Thyroid gland (tissue), 4 donors: ENCODE results near the gene PTCH1. TPM values are rescaled to one million over a fixed set of nuclear protein-coding genes. Genes with fewer than 3 reads are reported as not detected.

Experiments
- DNase-seq, 2 donors: peaks; one replicate each; pipeline ENCODE4 v3.0.0-alpha.2; 2019
- H3K27ac ChIP-seq, 3 donors: fragments of 200-600 bp; sonication (generic); 1 replicate in 2 of 3; 2 replicates in 1 of 3; pipeline ENCODE4 v1.5.1; 2016 to 2019; ENCODE audit warnings: mild to moderate bottlenecking in 1 of 3, moderate library complexity in 1 of 3
- H3K27me3 ChIP-seq: fragments of 200-600 bp; sonication (generic); one replicate; pipeline ENCODE4 v1.5.1; 2019
- H3K36me3 ChIP-seq, 2 donors: fragments of 200-600 bp; sonication (generic); one replicate each; pipeline ENCODE4 v1.5.1; 2016 to 2019
- H3K4me1 ChIP-seq, 2 donors: fragments of 200-600 bp; sonication (generic); one replicate each; pipeline ENCODE4 v1.5.1; 2017 to 2019
- H3K4me3 ChIP-seq, 3 donors: fragments of 200-600 bp; sonication (generic); replicated peaks in 1 of 3; 1 replicate in 2 of 3; 2 replicates in 1 of 3; pipeline ENCODE4 v1.5.1; 2016; ENCODE audit warnings: mild to moderate bottlenecking in 1 of 3
- H3K9me3 ChIP-seq: fragments of 200-600 bp; sonication (generic); one replicate; pipeline ENCODE4 v1.5.1; 2017
- CTCF ChIP-seq, 6 experiments: fragments of 200-600 bp in 3 of 6; fragments of 450-650 bp in 3 of 6; sonication (generic) in 3 of 6; IDR thresholded peaks; one replicate each; pipeline ENCODE4 v1.5.1; 2016 to 2019; ENCODE audit warnings: antibody characterized with exemption in 6 of 6, mild to moderate bottlenecking in 2 of 6, inconsistent platforms in 1 of 6, moderate library complexity in 1 of 6
- POLR2A ChIP-seq, 2 donors: fragments of 450-650 bp; IDR thresholded peaks; one replicate each; pipeline ENCODE4 v1.6.1; 2017; ENCODE audit warnings: antibody characterized with exemption in 2 of 2, mild to moderate bottlenecking in 2 of 2, moderate library complexity in 1 of 2
- WGBS, 2 donors: methylation state at CpG; one replicate each; pipeline ENCODE4 v1.1.5; 2017; 5-methylcytosine and 5-hydroxymethylcytosine counted together
- intact Hi-C: fragments of 100-400 bp; cut with DNase I; formaldehyde crosslinking; loops from one replicate; pipeline ENCODE4 v1.15.1; 2023
- total RNA-seq, 4 donors: library from RNA; depleted of rRNA; stranded (reverse); fragments of >200 nt; gene quantifications; one replicate each; pipeline ENCODE4 v1.2.3, GENCODE V29; 2016

PTCH1 gene
- total RNA-seq, 4 donors from 2014 or later = 10.7 to 293 (median 16.3) TPM

- DNase-seq = no peak
- TF ChIP-seq POLR2A (IDR thresholded peaks at IDR 0.05) (no peak), CTCF (IDR thresholded peaks at IDR 0.05) (no peak)
- Histone ChIP-seq H3K4me3 (no peak overlapping the region), H3K27ac (no peak overlapping the region), H3K4me1 (peaks cover 0 to 14% of the 10 kb centered on the region in 2 donors), H3K36me3 (peaks cover 33 to 37% of the 10 kb centered on the region in 2 donors), H3K9me3 (no peaks in the 10 kb centered on the region), H3K27me3 (no peaks in the 10 kb centered on the region)
- 90 to 92% methylated on average over 13 of the region's 13 CpGs for WGBS, 2 donors
- intact Hi-C loops = no loop called here
Measured at GRCh38 chr9:95459178-95459577, 57.6 kb downstream of the PTCH1 start.

GRCh38 chr9:95458666-95459065 is 58.1 kb downstream of the PTCH1 start:
- TF ChIP-seq POLR2A (IDR thresholded peaks at IDR 0.05) (no peak), CTCF (IDR thresholded peaks at IDR 0.05) (no peak)
- no peaks in the 10 kb centered on the region for H3K27me3 ChIP-seq
- H3K9me3 ChIP-seq = no peaks in the 10 kb centered on the region
- 84 to 85% methylated on average over 6 of the region's 6 CpGs for WGBS, 2 donors
- peaks cover 35 to 42% of the 10 kb centered on the region in 2 donors for H3K36me3 ChIP-seq
- no peak overlapping the region for H3K27ac ChIP-seq
- intact Hi-C loops = no loop called here
- H3K4me3 ChIP-seq = no peak overlapping the region
- peaks cover 0 to 14% of the 10 kb centered on the region in 2 donors for H3K4me1 ChIP-seq
- no peak for DNase-seq

- H3K36me3 ChIP-seq = peaks cover 44 to 50% of the 10 kb centered on the region in 2 donors
Measured at GRCh38 chr9:95457769-95458168, 59.0 kb downstream of the PTCH1 start.

GRCh38 chr9:95455714-95456113 is 61.1 kb downstream of the PTCH1 start:
- intact Hi-C loops = no loop called here
- no peaks in the 10 kb centered on the region for H3K9me3 ChIP-seq
- no peak overlapping the region for H3K27ac ChIP-seq
- H3K4me3 ChIP-seq = no peak overlapping the region
- H3K4me1 ChIP-seq = no peaks in the 10 kb centered on the region
- TF ChIP-seq CTCF (IDR thresholded peaks at IDR 0.05) = no peak
- no peak for TF ChIP-seq POLR2A (IDR thresholded peaks at IDR 0.05)
- peaks cover 38 to 48% of the 10 kb centered on the region in 2 donors for H3K36me3 ChIP-seq
- no peaks in the 10 kb centered on the region for H3K27me3 ChIP-seq
- WGBS, 2 donors = 94 to 95% methylated on average over 9 of the region's 9 CpGs
- DNase-seq = no peak

More at GRCh38 chr9:95457769-95458168, 59.0 kb downstream of the PTCH1 start:
- WGBS, 2 donors = 83 to 86% methylated on average over 12 of the region's 12 CpGs
- Histone ChIP-seq H3K27me3 (no peaks in the 10 kb centered on the region), H3K27ac (no peak overlapping the region), H3K9me3 (no peaks in the 10 kb centered on the region), H3K4me3 (no peak overlapping the region), H3K4me1 (peaks cover 0 to 9% of the 10 kb centered on the region in 2 donors)
- DNase-seq = no peak
- intact Hi-C loops = no loop called here
- no peak for TF ChIP-seq POLR2A (IDR thresholded peaks at IDR 0.05)
- no peak for TF ChIP-seq CTCF (IDR thresholded peaks at IDR 0.05)

GRCh38 chr9:95452176-95452575 is 64.6 kb downstream of the PTCH1 start:
- H3K9me3 ChIP-seq = no peaks in the 10 kb centered on the region
- TF ChIP-seq CTCF (IDR thresholded peaks at IDR 0.05) = no peak
- no peak for TF ChIP-seq POLR2A (IDR thresholded peaks at IDR 0.05)
- 95% methylated on average over 4 of the region's 4 CpGs for WGBS, 2 donors
- no peaks in the 10 kb centered on the region for H3K4me1 ChIP-seq
- H3K36me3 ChIP-seq = peaks cover 40 to 49% of the 10 kb centered on the region in 2 donors
- H3K4me3 ChIP-seq = no peak overlapping the region
- H3K27me3 ChIP-seq = no peaks in the 10 kb centered on the region
- no peak overlapping the region for H3K27ac ChIP-seq
- DNase-seq = no peak
- intact Hi-C loops = no loop called here
